SK-N-SH treated with all-trans-retinoic acid at 6 μM for 48 hours (cell line): Measurements from ENCODE around the gene HSP90AB1.

Source experiments
- ATAC-seq: fragments of 200-7000 bp; cut with Tn5 transposase; 3 replicates; pipeline ENCODE4 v1.9.1; 2020; ENCODE audit warnings: mild to moderate bottlenecking, moderate library complexity
- ARNTL ChIP-seq: fragments of 450-650 bp; formaldehyde crosslinking; IDR thresholded peaks from 2 replicates; pipeline ENCODE4 v1.5.0; 2020; ENCODE audit warnings: low read depth, mild to moderate bottlenecking, moderate library complexity, borderline replicate concordance
- BACH2 ChIP-seq: fragments of 250-450 bp; sonication (Bioruptor Pico); IDR thresholded peaks from 2 replicates; pipeline ENCODE4 v1.9.0; 2021; ENCODE audit warnings: mild to moderate bottlenecking, borderline replicate concordance
- CREB5 ChIP-seq: fragments of 250-450 bp; sonication (Bioruptor Pico); IDR thresholded peaks from 2 replicates; pipeline ENCODE4 v1.5.1; 2020; ENCODE audit warnings: low read depth, mild to moderate bottlenecking, moderate library complexity
- CSDC2 ChIP-seq: fragments of 250-450 bp; sonication (Bioruptor Pico); IDR thresholded peaks from 2 replicates; pipeline ENCODE4 v1.5.0; 2020; ENCODE audit warnings: mild to moderate bottlenecking, moderate library complexity
- CSRNP3 ChIP-seq: fragments of 250-450 bp; sonication (Bioruptor Pico); IDR thresholded peaks from 2 replicates; pipeline ENCODE4 v1.5.1; 2021; ENCODE audit warnings: mild to moderate bottlenecking, moderate library complexity
- ESRRG ChIP-seq: fragments of 250-450 bp; sonication (Bioruptor Pico); IDR thresholded peaks from 2 replicates; pipeline ENCODE4 v1.6.1; 2021; ENCODE audit warnings: mild to moderate bottlenecking
- ISL1 ChIP-seq: fragments of 250-450 bp; sonication (Bioruptor Pico); IDR thresholded peaks from 2 replicates; pipeline ENCODE4 v2.1.2; 2022; ENCODE audit warnings: mild to moderate bottlenecking, moderate library complexity
- POU6F1 ChIP-seq: fragments of 250-450 bp; sonication (Bioruptor Pico); IDR thresholded peaks from 2 replicates; pipeline ENCODE4 v1.8.0; 2021; ENCODE audit warnings: low read depth, mild to moderate bottlenecking, moderate library complexity, borderline replicate concordance
- PPARA ChIP-seq: fragments of 250-450 bp; sonication (Bioruptor Pico); IDR thresholded peaks from 2 replicates; pipeline ENCODE4 v1.5.0; 2020; ENCODE audit warnings: mild to moderate bottlenecking, borderline replicate concordance
- RARB ChIP-seq: fragments of 250-450 bp; sonication (Bioruptor Pico); IDR thresholded peaks from 2 replicates; pipeline ENCODE4 v1.8.0; 2021; ENCODE audit warnings: mild to moderate bottlenecking, moderate library complexity
- SNAI2 ChIP-seq: fragments of 250-450 bp; sonication (Bioruptor Pico); IDR thresholded peaks from 2 replicates; pipeline ENCODE4 v1.5.0; 2020; ENCODE audit warnings: mild to moderate bottlenecking, moderate library complexity
- TCF4 ChIP-seq: fragments of 250-450 bp; sonication (Bioruptor Pico); IDR thresholded peaks from 2 replicates; pipeline ENCODE4 v1.8.0; 2021; ENCODE audit warnings: mild to moderate bottlenecking, moderate library complexity, borderline replicate concordance
- TOX ChIP-seq: fragments of 250-450 bp; sonication (Bioruptor Pico); IDR thresholded peaks from 2 replicates; pipeline ENCODE4 v1.8.0; 2021; ENCODE audit warnings: mild to moderate bottlenecking, moderate library complexity, borderline replicate concordance
- TSHZ2 ChIP-seq: fragments of 250-450 bp; sonication (Bioruptor Pico); IDR thresholded peaks from 2 replicates; pipeline ENCODE4 v1.5.0; 2020; ENCODE audit warnings: mild to moderate bottlenecking, moderate library complexity
- ZC3H10 ChIP-seq: fragments of 250-450 bp; sonication (Bioruptor Pico); IDR thresholded peaks from 2 replicates; pipeline ENCODE4 v1.5.1; 2021; ENCODE audit warnings: mild to moderate bottlenecking, moderate library complexity
- ZFP3 ChIP-seq: fragments of 250-450 bp; sonication (Bioruptor Pico); IDR thresholded peaks from 2 replicates; pipeline ENCODE4 v1.5.0; 2020; ENCODE audit warnings: mild to moderate bottlenecking, moderate library complexity
- ZFP30 ChIP-seq: fragments of 450-650 bp; formaldehyde crosslinking; IDR thresholded peaks from 2 replicates; pipeline ENCODE4 v1.5.0; 2022; ENCODE audit warnings: mild to moderate bottlenecking, moderate library complexity
- ZNF565 ChIP-seq: fragments of 450-650 bp; formaldehyde crosslinking; conservative IDR thresholded peaks from 2 replicates; pipeline ENCODE4 v1.5.0; 2020; ENCODE audit warnings: low read depth, mild to moderate bottlenecking, moderate library complexity
- ZNF70 ChIP-seq: fragments of 450-650 bp; formaldehyde crosslinking; IDR thresholded peaks from 2 replicates; pipeline ENCODE4 v1.5.0; 2020; ENCODE audit warnings: mild to moderate bottlenecking, moderate library complexity
- ZNF8 ChIP-seq: fragments of 450-650 bp; formaldehyde crosslinking; IDR thresholded peaks from 2 replicates; pipeline ENCODE4 v1.5.0; 2020; ENCODE audit warnings: mild to moderate bottlenecking, moderate library complexity

HSP90AB1 gene

GRCh38 chr6:44273617-44274016 is 26.7 kb downstream of the HSP90AB1 start:
- ATAC-seq: no peak
- TF ChIP-seq SNAI2 (CRISPR knock-in tag): no peak
- TF ChIP-seq TOX (CRISPR knock-in tag): no peak
- TF ChIP-seq CREB5 (CRISPR knock-in tag): no peak
- no peak for TF ChIP-seq CSRNP3 (CRISPR knock-in tag)
- no peak for TF ChIP-seq ZFP3 (CRISPR knock-in tag)
- TF ChIP-seq PPARA (CRISPR knock-in tag): no peak
- no peak for TF ChIP-seq ARNTL (CRISPR knock-in tag)
- TF ChIP-seq ISL1 (CRISPR knock-in tag): no peak
- no peak for TF ChIP-seq ZNF565 (CRISPR knock-in tag)
- TF ChIP-seq ZNF8 (CRISPR knock-in tag): no peak
- no peak for TF ChIP-seq TCF4 (CRISPR knock-in tag)
- no peak for TF ChIP-seq ZC3H10 (CRISPR knock-in tag)

GRCh38 chr6:44275271-44275748 is 28.4 kb downstream of the HSP90AB1 start:
- TF ChIP-seq ESRRG (CRISPR knock-in tag) (no peak), SNAI2 (CRISPR knock-in tag) (no peak), ZNF70 (no peak), ZC3H10 (CRISPR knock-in tag) (no peak)
- ATAC-seq: no peak

GRCh38 chr6:44275749-44276648 is 29.1 kb downstream of the HSP90AB1 start:
- TF ChIP-seq ARNTL (CRISPR knock-in tag): no peak
- TF ChIP-seq PPARA (CRISPR knock-in tag): no peak
- no peak for TF ChIP-seq BACH2
- no peak for TF ChIP-seq ZFP3 (CRISPR knock-in tag)
- no peak for TF ChIP-seq CSDC2 (CRISPR knock-in tag)
- TF ChIP-seq ZFP30: no peak
- no peak for TF ChIP-seq ZNF8 (CRISPR knock-in tag)
- no peak for TF ChIP-seq TSHZ2 (CRISPR knock-in tag)
- no peak for ATAC-seq

- ATAC-seq: no peak
- no peak for TF ChIP-seq ZFP30
- no peak for TF ChIP-seq POU6F1 (CRISPR knock-in tag)
- no peak for TF ChIP-seq ZFP3 (CRISPR knock-in tag)
- no peak for TF ChIP-seq RARB
- no peak for TF ChIP-seq CSRNP3 (CRISPR knock-in tag)
- TF ChIP-seq ZNF8 (CRISPR knock-in tag): no peak
- TF ChIP-seq CREB5 (CRISPR knock-in tag): no peak
- no peak for TF ChIP-seq CSDC2 (CRISPR knock-in tag)
- TF ChIP-seq TOX (CRISPR knock-in tag): no peak
- no peak for TF ChIP-seq TCF4 (CRISPR knock-in tag)
- TF ChIP-seq ZC3H10 (CRISPR knock-in tag): no peak
- no peak for TF ChIP-seq ZNF565 (CRISPR knock-in tag)
These were observed 30.1 kb downstream of the HSP90AB1 start for GRCh38 chr6:44276667-44277640.
